Liver (tissue), 3 donors: Measurements from ENCODE around the gene IL1RL1.

Experiments
- EGR1 ChIP-seq, 2 donors: IDR thresholded peaks; 2 replicates each; pipeline ENCODE4 v1.6.1; 2016 to 2018; ENCODE audit warnings: antibody characterized with exemption in 2 of 2, low read depth in 2 of 2
- RAD21 ChIP-seq, 2 donors: IDR thresholded peaks; 2 replicates each; pipeline ENCODE4 v1.6.1; 2016; ENCODE audit warnings: antibody characterized with exemption in 2 of 2, mild to moderate bottlenecking in 2 of 2
- SP1 ChIP-seq: IDR thresholded peaks from 2 replicates; pipeline ENCODE4 v1.6.1; 2018; ENCODE audit warnings: antibody characterized with exemption, mild to moderate bottlenecking
- TAF1 ChIP-seq: conservative IDR thresholded peaks from 2 replicates; pipeline ENCODE4 v1.6.1; 2016; ENCODE audit warnings: antibody characterized with exemption, mild to moderate bottlenecking
- YY1 ChIP-seq: IDR thresholded peaks from 2 replicates; pipeline ENCODE4 v1.6.1; 2016; ENCODE audit warnings: antibody characterized with exemption, mild to moderate bottlenecking
- TF ChIP-seq, protein P1 (sequence below): fragments of 150-350 bp; IDR thresholded peaks from 2 replicates; pipeline ENCODE4 v1.5.1; 2017; ENCODE audit warnings: improper control_type of control experiment, low read depth, low read length; ENCODE audit not compliant: missing input control
- TF ChIP-seq, protein P2 (sequence below): IDR thresholded peaks from 2 replicates; pipeline ENCODE4 v1.6.1; 2016; ENCODE audit warnings: antibody characterized with exemption, mild to moderate bottlenecking
- TF ChIP-seq, protein P3 (sequence below): IDR thresholded peaks from 2 replicates; pipeline ENCODE4 v1.6.1; 2016; ENCODE audit warnings: antibody characterized with exemption
- donor health status: healthy.
- donor health status: healthy.

DNA sequence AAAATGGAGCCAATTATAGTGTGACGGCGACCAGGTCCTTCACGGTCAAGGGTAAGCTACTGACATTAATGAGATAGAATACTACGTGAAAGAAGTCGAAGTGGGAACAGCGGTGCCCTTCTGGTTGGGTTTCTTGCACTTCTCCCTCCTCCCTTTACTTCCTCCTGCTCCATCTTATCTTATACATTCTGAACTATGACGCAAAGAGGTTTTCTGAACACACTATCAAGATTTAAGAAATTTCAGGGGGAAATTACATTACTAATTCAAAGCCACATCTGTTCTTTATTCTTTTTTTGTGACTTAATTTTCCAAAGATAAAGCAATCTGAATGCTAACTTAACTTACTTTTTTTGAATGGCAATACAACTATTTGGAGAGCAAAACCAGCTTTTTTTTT lies 29.4 kb downstream of the IL1RL1 start:
- TF ChIP-seq, protein P1, sequence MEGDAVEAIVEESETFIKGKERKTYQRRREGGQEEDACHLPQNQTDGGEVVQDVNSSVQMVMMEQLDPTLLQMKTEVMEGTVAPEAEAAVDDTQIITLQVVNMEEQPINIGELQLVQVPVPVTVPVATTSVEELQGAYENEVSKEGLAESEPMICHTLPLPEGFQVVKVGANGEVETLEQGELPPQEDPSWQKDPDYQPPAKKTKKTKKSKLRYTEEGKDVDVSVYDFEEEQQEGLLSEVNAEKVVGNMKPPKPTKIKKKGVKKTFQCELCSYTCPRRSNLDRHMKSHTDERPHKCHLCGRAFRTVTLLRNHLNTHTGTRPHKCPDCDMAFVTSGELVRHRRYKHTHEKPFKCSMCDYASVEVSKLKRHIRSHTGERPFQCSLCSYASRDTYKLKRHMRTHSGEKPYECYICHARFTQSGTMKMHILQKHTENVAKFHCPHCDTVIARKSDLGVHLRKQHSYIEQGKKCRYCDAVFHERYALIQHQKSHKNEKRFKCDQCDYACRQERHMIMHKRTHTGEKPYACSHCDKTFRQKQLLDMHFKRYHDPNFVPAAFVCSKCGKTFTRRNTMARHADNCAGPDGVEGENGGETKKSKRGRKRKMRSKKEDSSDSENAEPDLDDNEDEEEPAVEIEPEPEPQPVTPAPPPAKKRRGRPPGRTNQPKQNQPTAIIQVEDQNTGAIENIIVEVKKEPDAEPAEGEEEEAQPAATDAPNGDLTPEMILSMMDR = no peak
- TF ChIP-seq TAF1 = no peak
- TF ChIP-seq, protein P2, sequence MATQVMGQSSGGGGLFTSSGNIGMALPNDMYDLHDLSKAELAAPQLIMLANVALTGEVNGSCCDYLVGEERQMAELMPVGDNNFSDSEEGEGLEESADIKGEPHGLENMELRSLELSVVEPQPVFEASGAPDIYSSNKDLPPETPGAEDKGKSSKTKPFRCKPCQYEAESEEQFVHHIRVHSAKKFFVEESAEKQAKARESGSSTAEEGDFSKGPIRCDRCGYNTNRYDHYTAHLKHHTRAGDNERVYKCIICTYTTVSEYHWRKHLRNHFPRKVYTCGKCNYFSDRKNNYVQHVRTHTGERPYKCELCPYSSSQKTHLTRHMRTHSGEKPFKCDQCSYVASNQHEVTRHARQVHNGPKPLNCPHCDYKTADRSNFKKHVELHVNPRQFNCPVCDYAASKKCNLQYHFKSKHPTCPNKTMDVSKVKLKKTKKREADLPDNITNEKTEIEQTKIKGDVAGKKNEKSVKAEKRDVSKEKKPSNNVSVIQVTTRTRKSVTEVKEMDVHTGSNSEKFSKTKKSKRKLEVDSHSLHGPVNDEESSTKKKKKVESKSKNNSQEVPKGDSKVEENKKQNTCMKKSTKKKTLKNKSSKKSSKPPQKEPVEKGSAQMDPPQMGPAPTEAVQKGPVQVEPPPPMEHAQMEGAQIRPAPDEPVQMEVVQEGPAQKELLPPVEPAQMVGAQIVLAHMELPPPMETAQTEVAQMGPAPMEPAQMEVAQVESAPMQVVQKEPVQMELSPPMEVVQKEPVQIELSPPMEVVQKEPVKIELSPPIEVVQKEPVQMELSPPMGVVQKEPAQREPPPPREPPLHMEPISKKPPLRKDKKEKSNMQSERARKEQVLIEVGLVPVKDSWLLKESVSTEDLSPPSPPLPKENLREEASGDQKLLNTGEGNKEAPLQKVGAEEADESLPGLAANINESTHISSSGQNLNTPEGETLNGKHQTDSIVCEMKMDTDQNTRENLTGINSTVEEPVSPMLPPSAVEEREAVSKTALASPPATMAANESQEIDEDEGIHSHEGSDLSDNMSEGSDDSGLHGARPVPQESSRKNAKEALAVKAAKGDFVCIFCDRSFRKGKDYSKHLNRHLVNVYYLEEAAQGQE = no peak
- TF ChIP-seq EGR1 (IDR thresholded peaks at IDR 0.05; ENCODE audit: low read depth in 2 of 2) = no peak
- no peak for TF ChIP-seq RAD21 (IDR thresholded peaks at IDR 0.05)
- TF ChIP-seq, protein P3, sequence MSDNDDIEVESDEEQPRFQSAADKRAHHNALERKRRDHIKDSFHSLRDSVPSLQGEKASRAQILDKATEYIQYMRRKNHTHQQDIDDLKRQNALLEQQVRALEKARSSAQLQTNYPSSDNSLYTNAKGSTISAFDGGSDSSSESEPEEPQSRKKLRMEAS = no peak
- TF ChIP-seq YY1 = no peak
- no peak for TF ChIP-seq SP1
